ENCODE data around the gene RAB30. TPM values are rescaled to one million over a fixed set of nuclear protein-coding genes. Genes with fewer than 3 reads are reported as not detected.

Gene RAB30
- total and polyA plus RNA-seq, 9 of the 15 experiments (the other 6 are each of a cell fraction or from before 2014, with no cell fraction given) = 0.29 to 1.3 (median 1.0) TPM

DNA sequence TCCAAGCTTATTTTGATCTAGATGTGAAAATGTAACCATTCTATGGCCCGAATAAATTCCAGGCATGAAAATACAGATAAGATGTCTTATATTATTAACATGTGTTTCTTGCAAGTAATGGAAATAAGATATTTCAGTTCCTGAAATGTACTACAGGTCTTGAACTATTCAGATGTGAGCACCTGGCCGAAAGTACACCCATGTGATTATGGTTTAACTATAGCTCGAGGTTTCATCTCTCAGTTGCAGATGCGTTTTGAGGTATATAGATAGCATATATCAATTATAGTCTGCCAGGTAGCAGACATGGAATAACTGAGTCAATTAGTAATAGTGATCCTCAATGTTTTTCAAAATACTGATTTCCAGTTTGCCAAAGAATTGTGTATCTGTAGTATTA, 101.9 kb downstream of the RAB30 start:
- FAIRE-seq (no peak), ATAC-seq (no peak), DNase-seq (ENCODE audit: extremely low read depth in 1 of 4, low spot score in 3 of 4) (no peak)
- WGBS (ENCODE audit: insufficient coverage, low coverage, missing lambda C conversion rate) = 10% methylated on average over 4 of the region's 4 CpGs
- Histone ChIP-seq H3K4me1 (replicated peaks in 1 of 2; ENCODE audit: control insufficient read depth in 2 of 2, insufficient read depth in 2 of 2, low read length in 2 of 2) (no peaks in the 10 kb centered on the region), H4K20me1 (replicated peaks; ENCODE audit: control insufficient read depth, insufficient read depth, low read length) (no peaks in the 10 kb centered on the region), H3K27ac (ENCODE audit: extremely low read depth, low read depth, low read length) (no peak overlapping the region), H3K9ac (ENCODE audit: insufficient read depth in 1 of 2, low read depth in 2 of 2, low read length in 2 of 2) (no peak overlapping the region), H3K79me2 (ENCODE audit: control insufficient read depth, insufficient read depth, low read length) (no peaks in the 10 kb centered on the region), H3K27me3 (ENCODE audit: control insufficient read depth in 2 of 2, insufficient read depth in 2 of 2, low read length in 2 of 2) (no peaks in the 10 kb centered on the region), H2AFZ (ENCODE audit: low read depth, low read length) (no peak overlapping the region), H3K36me3 (ENCODE audit: control insufficient read depth, insufficient read depth, low read length) (no peaks in the 10 kb centered on the region), H3K4me3 (no peak overlapping the region), H3K9me3 (replicated peaks; ENCODE audit: control insufficient read depth, insufficient read depth, low read depth, low read length) (no peaks in the 10 kb centered on the region), H3K9me1 (ENCODE audit: control insufficient read depth, insufficient read depth, low read length) (no peaks in the 10 kb centered on the region), H3K4me2 (ENCODE audit: insufficient read depth, low read length) (no peak overlapping the region)
- no peak for TF ChIP-seq RFX1 (IDR thresholded peaks at IDR 0.05)
- no peak for TF ChIP-seq CHD1 (IDR thresholded peaks at IDR 0.05; ENCODE audit: low read length)
- no peak for TF ChIP-seq THAP12 (CRISPR knock-in tag; IDR thresholded peaks at IDR 0.05)
- intact Hi-C loops (cut with micrococcal nuclease) = no loop called here
- POLR2A ChIA-PET = no interaction called here
- in situ Hi-C loops (cut with MboI) = no loop called here
- no TSS peak for BruUV-seq (replicated peaks)
- CTCF ChIA-PET (ENCODE audit: low intra/inter-chr PET ratio) = no interaction called here

DNA sequence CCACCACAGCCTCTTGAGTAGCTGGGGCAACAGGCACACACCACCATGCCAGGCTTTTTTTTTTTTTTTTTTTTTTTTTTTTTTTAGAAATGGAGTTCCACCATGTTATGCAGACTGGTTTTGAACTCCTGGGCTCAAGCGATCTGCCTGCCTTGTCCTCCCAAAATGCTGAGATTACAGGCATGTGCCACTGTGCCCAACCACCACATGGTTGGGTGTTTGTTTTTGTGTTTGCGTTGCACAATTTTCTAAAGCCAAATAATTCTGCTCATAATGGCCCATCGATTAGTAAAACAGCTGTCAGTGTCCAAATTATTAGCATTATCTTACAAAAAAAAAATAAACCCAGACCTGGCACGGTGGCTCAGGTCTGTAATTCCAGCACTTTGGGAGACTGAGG, 104.3 kb downstream of the RAB30 start:
- CTCF ChIA-PET (ENCODE audit: low intra/inter-chr PET ratio) = no interaction called here
- no TSS peak for BruUV-seq (replicated peaks)
- H3K27ac ChIP-seq (ENCODE audit: extremely low read depth, low read depth, low read length) = no peak overlapping the region
- 5% methylated on average over 4 of the region's 4 CpGs for WGBS (ENCODE audit: insufficient coverage, low coverage, missing lambda C conversion rate)
- H3K4me2 ChIP-seq (ENCODE audit: insufficient read depth, low read length) = no peak overlapping the region
- H2AFZ ChIP-seq (ENCODE audit: low read depth, low read length) = no peak overlapping the region
- no peaks in the 10 kb centered on the region for H3K4me1 ChIP-seq (replicated peaks in 1 of 2; ENCODE audit: control insufficient read depth in 2 of 2, insufficient read depth in 2 of 2, low read length in 2 of 2)
- no peaks in the 10 kb centered on the region for H3K36me3 ChIP-seq (ENCODE audit: control insufficient read depth, insufficient read depth, low read length)
- DNase-seq (ENCODE audit: extremely low read depth in 1 of 4, low spot score in 3 of 4) (no peak), FAIRE-seq (no peak), ATAC-seq (no peak)
- H3K9me3 ChIP-seq (replicated peaks; ENCODE audit: control insufficient read depth, insufficient read depth, low read depth, low read length) = no peaks in the 10 kb centered on the region
- H3K79me2 ChIP-seq (ENCODE audit: control insufficient read depth, insufficient read depth, low read length) = no peaks in the 10 kb centered on the region
- intact Hi-C loops (cut with micrococcal nuclease) = no loop called here
- no peaks in the 10 kb centered on the region for H3K9me1 ChIP-seq (ENCODE audit: control insufficient read depth, insufficient read depth, low read length)
- in situ Hi-C loops (cut with MboI) = no loop called here
- no peak overlapping the region for H3K9ac ChIP-seq (ENCODE audit: insufficient read depth in 1 of 2, low read depth in 2 of 2, low read length in 2 of 2)
- no peaks in the 10 kb centered on the region for H3K27me3 ChIP-seq (ENCODE audit: control insufficient read depth in 2 of 2, insufficient read depth in 2 of 2, low read length in 2 of 2)
- POLR2A ChIA-PET = no interaction called here
- H4K20me1 ChIP-seq (replicated peaks; ENCODE audit: control insufficient read depth, insufficient read depth, low read length) = no peaks in the 10 kb centered on the region
- no peak overlapping the region for H3K4me3 ChIP-seq
- TF ChIP-seq ZKSCAN3 (CRISPR knock-in tag; IDR thresholded peaks at IDR 0.05) (no peak), MBD1 (CRISPR knock-in tag; IDR thresholded peaks at IDR 0.05) (no peak), ZNF778 (CRISPR knock-in tag; IDR thresholded peaks at IDR 0.05) (no peak), MIER1 (IDR thresholded peaks at IDR 0.05; ENCODE audit: low read depth) (no peak), LEF1 (IDR thresholded peaks at IDR 0.05) (no peak), ZNF347 (CRISPR knock-in tag; IDR thresholded peaks at IDR 0.05; ENCODE audit: low read depth) (no peak), MTF1 (CRISPR knock-in tag; IDR thresholded peaks at IDR 0.05; ENCODE audit: borderline replicate concordance) (no peak), NR2C1 (IDR thresholded peaks at IDR 0.05) (no peak), NR2C1 (tag; IDR thresholded peaks at IDR 0.05) (no peak)
- TF ChIP-seq, protein P1, sequence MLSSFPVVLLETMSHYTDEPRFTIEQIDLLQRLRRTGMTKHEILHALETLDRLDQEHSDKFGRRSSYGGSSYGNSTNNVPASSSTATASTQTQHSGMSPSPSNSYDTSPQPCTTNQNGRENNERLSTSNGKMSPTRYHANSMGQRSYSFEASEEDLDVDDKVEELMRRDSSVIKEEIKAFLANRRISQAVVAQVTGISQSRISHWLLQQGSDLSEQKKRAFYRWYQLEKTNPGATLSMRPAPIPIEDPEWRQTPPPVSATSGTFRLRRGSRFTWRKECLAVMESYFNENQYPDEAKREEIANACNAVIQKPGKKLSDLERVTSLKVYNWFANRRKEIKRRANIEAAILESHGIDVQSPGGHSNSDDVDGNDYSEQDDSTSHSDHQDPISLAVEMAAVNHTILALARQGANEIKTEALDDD (IDR thresholded peaks at IDR 0.05) = no peak
